HG02870 (cell line): Measurements from ENCODE around the gene VPS25.
"Not testable (repeated sequence)": the region's sequence is repeated elsewhere in the genome, so short reads cannot be mapped to it uniquely, and the experiment has no call there.

ENCODE experiments used
- ATAC-seq: cut with Tn5 transposase; IDR thresholded peaks from one replicate; pipeline ENCODE4 v1.9.1; 2021; ENCODE audit warnings: mild to moderate bottlenecking, moderate library complexity; ENCODE audit not compliant: unreplicated experiment

VPS25 gene

GRCh38 chr17:42767512-42767911, 5.7 kb upstream of the VPS25 start:
- ATAC-seq = no peak

GRCh38 chr17:42768006-42768405, 5.2 kb upstream of the VPS25 start:
- not testable (repeated sequence) for ATAC-seq

- ATAC-seq = not testable (repeated sequence)
Measured at GRCh38 chr17:42769964-42770363, 3.3 kb upstream of the VPS25 start.

GRCh38 chr17:42772945-42773289, 332 bp upstream of the VPS25 start:
- no peak for ATAC-seq

- no peak for ATAC-seq
Measured at GRCh38 chr17:42774066-42774745, 957 bp downstream of the VPS25 start.

DNA sequence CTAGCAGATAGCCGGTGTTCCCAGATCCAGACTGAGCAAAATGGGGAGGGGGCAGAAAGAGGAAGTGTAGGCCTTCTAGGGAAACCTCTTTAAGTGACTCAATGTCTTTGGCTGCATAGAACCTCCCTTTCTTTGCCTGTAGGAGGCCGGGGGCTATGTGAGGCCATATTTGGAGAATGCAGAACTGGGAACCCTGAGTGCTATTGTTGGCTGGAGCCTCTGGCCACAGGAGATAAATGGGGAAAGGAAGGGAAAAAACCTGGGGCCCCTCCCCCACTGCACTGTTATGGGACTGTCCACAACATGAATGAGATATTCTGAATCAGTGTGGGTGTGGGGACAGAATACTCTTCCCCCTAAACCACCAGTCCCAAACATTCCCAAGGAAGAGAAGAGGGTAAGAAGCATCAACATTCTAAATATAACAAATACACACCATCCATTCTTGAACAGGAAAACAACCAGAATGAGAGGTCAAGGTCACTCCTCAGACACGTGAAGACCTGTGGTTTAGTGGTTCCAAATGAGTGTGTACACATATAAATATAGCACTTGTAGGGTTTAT, 2.4 kb downstream of the VPS25 start:
- no peak for ATAC-seq

DNA sequence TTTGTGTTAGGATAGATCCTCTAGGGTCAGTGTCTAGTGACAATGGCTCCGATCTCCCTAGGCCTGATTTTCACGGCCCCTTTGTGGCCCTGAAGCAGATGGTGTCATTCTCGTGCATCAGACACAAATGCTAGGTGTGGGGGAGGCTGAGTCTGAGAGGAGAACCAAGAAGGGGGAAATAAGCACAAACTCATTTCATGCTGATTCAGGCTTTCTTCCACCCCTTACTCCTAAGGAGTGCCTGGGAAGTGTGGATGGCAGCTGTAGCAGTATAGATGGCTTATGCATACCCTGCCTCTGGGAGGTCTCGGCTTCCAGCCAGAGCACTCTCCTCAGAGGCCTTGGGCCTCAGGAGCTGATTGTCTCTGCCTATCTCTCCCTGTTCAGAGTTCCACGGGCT, 5.3 kb downstream of the VPS25 start:
- no peak for ATAC-seq

DNA sequence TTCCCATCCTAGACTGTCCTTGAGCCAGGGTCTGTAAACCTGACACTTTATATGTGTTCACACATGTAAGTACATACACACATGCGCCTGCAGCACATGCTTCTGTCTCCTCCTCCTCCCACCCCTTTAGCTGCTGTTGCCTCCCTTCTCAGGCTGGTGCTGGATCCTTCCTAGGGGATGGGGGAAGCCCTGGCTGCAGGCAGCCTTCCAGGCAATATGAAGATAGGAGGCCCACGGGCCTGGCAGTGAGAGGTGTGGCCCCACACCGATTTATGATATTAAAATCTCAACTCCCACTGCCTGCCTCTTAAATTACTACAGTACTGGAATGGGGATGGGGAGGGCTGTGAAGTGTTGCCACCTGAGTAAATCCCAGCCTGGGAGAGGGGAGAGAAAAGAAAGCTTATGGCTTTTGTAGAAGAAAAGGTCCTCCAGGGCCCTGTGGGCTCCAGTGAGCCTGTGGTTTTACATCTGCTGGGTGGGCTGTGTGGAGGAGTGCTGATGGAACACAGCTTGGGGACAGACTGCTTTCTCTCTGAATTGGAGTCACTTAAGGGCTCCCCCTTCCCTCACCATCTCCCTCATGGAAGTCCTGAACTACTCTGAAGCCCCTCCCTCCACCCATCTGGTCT, 6.2 kb downstream of the VPS25 start:
- no peak for ATAC-seq

- ATAC-seq = no peak
Measured at GRCh38 chr17:42779936-42780850, 6.9 kb downstream of the VPS25 start, which contains the start of gene WNK4. TSS of gene WNK4 (plus strand) at chr17:42780610. CDS start at chr17:42780699, 89 bp downstream.

- ATAC-seq = no peak
Measured at GRCh38 chr17:42780851-42781638, 7.8 kb downstream of the VPS25 start.

GRCh38 chr17:42781639-42782165, 8.5 kb downstream of the VPS25 start:
- ATAC-seq = no peak

DNA sequence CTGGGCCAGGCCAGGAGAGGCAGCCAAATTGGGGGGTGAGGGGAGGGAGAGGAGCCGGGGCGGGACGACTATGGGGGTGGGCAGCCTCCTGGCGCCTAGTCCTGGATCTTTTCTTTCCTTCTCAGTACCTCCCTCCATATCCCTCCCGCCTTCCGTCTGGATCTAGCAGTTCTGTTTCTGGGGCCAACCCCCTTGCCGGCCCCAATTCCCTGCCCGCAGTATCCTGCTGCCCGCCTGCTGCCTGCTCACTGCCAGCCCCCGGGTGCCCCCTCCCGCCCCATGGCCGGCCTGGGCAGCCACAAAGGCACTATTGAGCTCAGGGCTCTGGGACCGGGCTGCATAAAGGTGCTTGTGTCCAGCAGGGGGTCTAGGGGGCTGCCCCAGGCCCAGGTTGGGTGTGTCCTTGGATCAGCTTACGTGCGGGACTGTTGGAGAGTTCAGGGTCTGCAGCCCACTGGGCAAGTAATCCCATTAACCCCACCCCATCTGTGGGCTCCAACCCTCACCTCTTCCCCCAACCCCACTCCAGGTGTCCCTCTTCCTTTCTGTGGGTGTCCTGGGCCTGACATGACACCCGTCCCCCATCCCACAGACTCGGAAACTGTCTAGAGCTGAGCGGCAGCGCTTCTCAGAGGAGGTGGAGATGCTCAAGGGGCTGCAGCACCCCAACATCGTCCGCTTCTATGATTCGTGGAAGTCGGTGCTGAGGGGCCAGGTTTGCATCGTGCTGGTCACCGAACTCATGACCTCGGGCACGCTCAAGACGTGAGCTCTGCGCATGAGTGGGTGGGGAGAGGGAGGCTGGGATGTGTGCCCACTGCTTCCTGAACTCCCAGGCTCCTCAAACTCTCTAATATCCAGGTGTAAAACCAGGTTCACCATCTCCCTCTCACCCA, 9.2 kb downstream of the VPS25 start:
- ATAC-seq = no peak

DNA sequence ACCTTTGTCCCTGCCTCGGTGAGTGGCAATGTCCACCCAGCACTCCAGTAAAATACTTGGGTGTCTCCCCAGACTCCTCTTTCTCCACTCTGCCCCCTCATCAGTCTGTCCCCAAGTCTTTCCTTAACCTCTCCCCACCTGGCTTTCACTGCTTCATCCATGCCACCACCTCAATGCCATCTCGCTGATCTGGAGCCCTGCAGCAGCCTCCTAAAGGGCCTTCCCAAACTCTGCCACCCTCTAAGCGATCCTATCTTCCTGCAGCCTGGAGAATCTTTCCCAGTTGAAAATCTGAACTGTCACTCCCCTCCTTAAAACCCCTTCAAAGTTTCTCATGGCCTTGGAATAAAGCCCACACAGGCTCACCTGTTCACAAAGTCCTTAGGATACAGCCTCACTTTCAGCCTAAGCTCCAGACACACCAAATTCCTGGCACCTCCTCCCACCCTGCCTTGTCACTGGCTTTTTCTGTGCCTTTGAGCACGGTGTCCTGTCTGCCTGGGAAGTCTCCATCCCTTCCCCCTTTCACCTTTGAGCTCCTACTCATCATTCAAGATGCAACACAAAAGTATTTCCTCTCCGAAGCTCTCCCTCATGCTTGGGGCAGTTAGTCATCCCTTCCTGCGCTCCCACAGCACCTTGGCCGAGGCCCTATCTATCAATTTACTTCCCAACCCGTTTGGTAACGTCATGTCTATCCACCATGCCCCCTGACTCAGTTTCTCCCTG, 10.0 kb downstream of the VPS25 start:
- no peak for ATAC-seq

GRCh38 chr17:42783791-42784138, 10.5 kb downstream of the VPS25 start:
- no peak for ATAC-seq

DNA sequence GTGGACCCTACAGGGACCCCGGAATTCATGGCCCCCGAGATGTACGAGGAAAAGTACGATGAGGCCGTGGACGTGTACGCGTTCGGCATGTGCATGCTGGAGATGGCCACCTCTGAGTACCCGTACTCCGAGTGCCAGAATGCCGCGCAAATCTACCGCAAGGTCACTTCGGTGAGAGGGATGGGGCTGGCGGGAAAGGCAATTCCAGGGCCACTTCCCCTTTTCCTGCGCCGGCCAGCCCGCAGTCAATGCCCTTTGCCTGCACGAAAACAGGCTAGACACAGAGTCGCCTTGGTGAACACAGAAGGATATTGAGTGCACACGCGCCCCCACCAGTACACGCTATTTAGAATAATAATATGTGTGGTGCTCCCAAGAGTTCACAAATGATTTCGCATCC, 11.2 kb downstream of the VPS25 start:
- no peak for ATAC-seq

DNA sequence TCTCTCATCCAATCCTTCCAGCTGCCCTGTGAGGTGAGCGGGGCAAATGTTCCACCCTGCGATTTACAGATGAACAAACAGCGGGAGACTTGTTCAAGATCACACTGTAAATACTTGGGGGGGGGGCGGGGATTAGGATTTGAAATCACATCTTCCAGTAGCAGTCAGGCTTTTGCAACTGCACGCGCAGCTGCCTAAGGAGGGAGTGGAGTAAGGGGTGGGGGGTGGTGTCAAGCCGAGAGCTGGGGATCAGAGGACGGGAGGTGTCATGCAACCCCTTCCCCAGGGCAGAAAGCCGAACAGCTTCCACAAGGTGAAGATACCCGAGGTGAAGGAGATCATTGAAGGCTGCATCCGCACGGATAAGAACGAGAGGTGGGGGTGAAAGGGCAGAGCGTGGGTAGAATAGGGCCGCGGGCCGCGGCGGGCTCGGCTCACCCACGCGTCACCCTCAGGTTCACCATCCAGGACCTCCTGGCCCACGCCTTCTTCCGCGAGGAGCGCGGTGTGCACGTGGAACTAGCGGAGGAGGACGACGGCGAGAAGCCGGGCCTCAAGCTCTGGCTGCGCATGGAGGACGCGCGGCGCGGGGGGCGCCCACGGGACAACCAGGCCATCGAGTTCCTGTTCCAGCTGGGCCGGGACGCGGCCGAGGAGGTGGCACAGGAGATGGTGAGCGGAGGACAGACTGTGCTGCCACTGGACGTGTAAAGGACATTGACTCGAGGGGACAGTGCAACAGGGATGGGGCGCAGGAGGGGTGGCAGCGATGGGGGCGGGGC, 11.8 kb downstream of the VPS25 start:
- no peak for ATAC-seq

GRCh38 chr17:42787266-42787665, 14.0 kb downstream of the VPS25 start:
- no peak for ATAC-seq

DNA sequence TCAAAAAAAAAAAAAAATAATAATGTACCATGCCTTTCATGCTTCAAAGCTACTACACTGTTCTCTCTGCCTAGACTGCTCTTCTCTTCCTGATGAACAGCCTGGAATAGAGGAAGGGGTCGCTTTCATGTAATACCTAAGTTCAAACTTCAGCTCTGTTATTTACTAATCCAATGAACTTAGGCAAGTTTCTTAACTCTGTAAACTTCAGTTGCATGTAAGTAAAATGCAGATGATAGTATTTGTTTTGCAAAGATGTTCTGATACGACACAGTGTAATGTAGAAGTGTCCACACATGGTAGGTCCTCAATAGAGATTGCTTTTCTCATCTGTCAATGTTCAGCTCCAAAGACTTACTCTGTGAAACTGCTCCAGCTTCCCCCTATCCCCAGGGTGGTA, 18.7 kb downstream of the VPS25 start:
- no peak for ATAC-seq
